Parathyroid adenoma (tissue), 2 donors: ENCODE data around the gene ZNF668.
"Not testable (repeated sequence)": the region's sequence is repeated elsewhere in the genome, so short reads cannot be mapped to it uniquely, and the experiment has no call there.

Source experiments
- H2AFZ ChIP-seq: fragments of 300-600 bp; sonication (generic); one replicate; pipeline ENCODE4 v1.7.0; 2017; ENCODE audit warnings: antibody characterized with exemption, mild to moderate bottlenecking
- H3K27ac ChIP-seq: fragments of 300-600 bp; sonication (generic); one replicate; pipeline ENCODE4 v1.7.0; 2017
- H3K27me3 ChIP-seq: fragments of 300-600 bp; sonication (generic); one replicate; pipeline ENCODE4 v1.7.0; 2017; ENCODE audit warnings: low read length; ENCODE audit not compliant: control insufficient read depth, insufficient read depth
- H3K36me3 ChIP-seq: fragments of 300-600 bp; sonication (generic); one replicate; pipeline ENCODE4 v1.7.0; 2017; ENCODE audit warnings: low read length; ENCODE audit not compliant: control insufficient read depth, insufficient read depth
- H3K4me1 ChIP-seq: fragments of 300-600 bp; sonication (generic); one replicate; pipeline ENCODE4 v1.7.0; 2017; ENCODE audit warnings: control low read depth
- H3K4me2 ChIP-seq: fragments of 300-600 bp; sonication (generic); one replicate; pipeline ENCODE4 v1.7.0; 2017; ENCODE audit warnings: low read length
- H3K4me3 ChIP-seq: fragments of 300-600 bp; sonication (generic); one replicate; pipeline ENCODE4 v1.7.0; 2017; ENCODE audit warnings: low read depth, low read length
- H3K79me2 ChIP-seq: fragments of 300-600 bp; sonication (generic); one replicate; pipeline ENCODE4 v1.7.0; 2017; ENCODE audit warnings: control low read depth
- H3K9ac ChIP-seq: fragments of 300-600 bp; sonication (generic); one replicate; pipeline ENCODE4 v1.7.0; 2017; ENCODE audit warnings: mild to moderate bottlenecking
- H3K9me3 ChIP-seq: fragments of 300-600 bp; sonication (generic); one replicate; pipeline ENCODE4 v1.7.0; 2017; ENCODE audit warnings: low read length; ENCODE audit not compliant: control insufficient read depth
- TF ChIP-seq, protein P1 (sequence below): fragments of 300-600 bp; sonication (generic); IDR thresholded peaks from one replicate; pipeline ENCODE4 v1.7.0; 2017; ENCODE audit warnings: antibody characterized with exemption, mild to moderate bottlenecking
- donor health status: primary hyperparathyroidism.

ZNF668 gene

DNA sequence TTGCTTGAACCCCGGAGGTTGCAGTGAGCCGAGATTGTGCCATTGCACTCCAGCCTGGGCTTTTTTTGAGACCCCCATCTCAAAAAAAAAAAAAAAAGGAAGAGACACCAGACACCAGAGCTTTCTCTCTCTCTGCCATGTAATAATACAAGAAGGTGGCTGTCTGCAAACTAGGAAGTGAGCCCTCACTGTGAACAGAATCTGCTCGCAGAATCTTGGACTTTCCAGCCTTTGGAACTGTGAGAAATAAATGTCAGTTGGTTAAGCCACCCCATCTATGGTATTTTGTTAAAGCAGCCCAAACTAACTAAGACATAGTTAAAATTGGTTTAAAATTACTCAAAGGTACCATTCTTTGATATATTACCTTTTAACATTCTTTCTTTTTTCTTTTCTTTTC, 53.5 kb downstream of the ZNF668 start:
- H3K79me2 ChIP-seq: no peaks in the 10 kb centered on the region
- no peak overlapping the region for H3K4me2 ChIP-seq
- no peak overlapping the region for H3K9ac ChIP-seq
- TF ChIP-seq, protein P1, sequence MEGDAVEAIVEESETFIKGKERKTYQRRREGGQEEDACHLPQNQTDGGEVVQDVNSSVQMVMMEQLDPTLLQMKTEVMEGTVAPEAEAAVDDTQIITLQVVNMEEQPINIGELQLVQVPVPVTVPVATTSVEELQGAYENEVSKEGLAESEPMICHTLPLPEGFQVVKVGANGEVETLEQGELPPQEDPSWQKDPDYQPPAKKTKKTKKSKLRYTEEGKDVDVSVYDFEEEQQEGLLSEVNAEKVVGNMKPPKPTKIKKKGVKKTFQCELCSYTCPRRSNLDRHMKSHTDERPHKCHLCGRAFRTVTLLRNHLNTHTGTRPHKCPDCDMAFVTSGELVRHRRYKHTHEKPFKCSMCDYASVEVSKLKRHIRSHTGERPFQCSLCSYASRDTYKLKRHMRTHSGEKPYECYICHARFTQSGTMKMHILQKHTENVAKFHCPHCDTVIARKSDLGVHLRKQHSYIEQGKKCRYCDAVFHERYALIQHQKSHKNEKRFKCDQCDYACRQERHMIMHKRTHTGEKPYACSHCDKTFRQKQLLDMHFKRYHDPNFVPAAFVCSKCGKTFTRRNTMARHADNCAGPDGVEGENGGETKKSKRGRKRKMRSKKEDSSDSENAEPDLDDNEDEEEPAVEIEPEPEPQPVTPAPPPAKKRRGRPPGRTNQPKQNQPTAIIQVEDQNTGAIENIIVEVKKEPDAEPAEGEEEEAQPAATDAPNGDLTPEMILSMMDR: no peak
- H3K9me3 ChIP-seq: no peaks in the 10 kb centered on the region
- H3K4me1 ChIP-seq: no peaks in the 10 kb centered on the region
- no peaks in the 10 kb centered on the region for H3K27me3 ChIP-seq
- H2AFZ ChIP-seq: no peak overlapping the region
- no peaks in the 10 kb centered on the region for H3K36me3 ChIP-seq
- H3K27ac ChIP-seq: no peak overlapping the region
- H3K4me3 ChIP-seq: no peak overlapping the region

DNA sequence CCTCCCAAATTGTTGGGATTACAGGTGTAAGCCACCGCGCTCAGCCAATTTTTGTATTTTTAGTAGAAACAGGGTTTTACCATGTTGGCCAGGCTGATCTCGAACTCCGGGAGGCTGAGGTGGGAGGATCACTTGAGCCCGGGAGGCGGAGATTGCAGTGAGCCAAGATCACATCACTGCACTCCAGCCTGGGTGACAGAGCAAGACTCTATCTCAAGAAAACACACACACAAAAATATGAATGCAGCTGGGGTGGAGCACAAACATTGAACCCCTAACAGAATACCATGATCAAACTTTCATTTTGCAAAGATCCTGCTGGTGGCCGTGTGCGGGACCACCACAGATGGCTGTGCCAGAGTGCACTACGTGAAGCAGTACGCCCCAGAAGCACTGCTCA, 56.3 kb downstream of the ZNF668 start:
- H3K27ac ChIP-seq, H3K4me2 ChIP-seq, H3K9me3 ChIP-seq, H3K36me3 ChIP-seq, H2AFZ ChIP-seq, H3K9ac ChIP-seq, H3K4me1 ChIP-seq, H3K4me3 ChIP-seq, H3K27me3 ChIP-seq, H3K79me2 ChIP-seq: not testable (repeated sequence)

DNA sequence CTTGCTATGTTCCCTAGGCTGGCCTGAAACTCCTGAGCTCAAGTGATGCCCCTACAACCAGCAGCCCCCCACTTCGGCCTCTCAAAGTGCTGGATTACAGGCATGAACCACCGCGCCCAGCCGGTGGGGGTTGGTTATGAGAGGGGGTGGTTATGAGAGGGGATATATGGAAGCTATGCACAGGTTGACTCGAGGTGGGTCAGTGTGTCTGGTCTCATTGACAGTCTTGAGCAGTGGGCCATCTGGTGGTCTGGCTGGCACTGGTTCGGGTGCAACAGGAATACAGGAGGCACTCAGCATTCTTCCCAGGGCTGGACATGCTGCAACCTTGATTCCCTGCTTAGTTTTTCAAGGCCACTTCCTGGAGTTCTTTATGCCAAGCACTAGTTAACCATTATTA, 58.0 kb downstream of the ZNF668 start:
- Histone ChIP-seq H3K4me2 (no peak overlapping the region), H3K9me3 (no peaks in the 10 kb centered on the region), H3K4me3 (no peak overlapping the region), H3K27me3 (no peaks in the 10 kb centered on the region), H3K27ac (no peak overlapping the region), H3K9ac (no peak overlapping the region), H2AFZ (no peak overlapping the region), H3K36me3 (no peaks in the 10 kb centered on the region), H3K79me2 (no peaks in the 10 kb centered on the region), H3K4me1 (no peaks in the 10 kb centered on the region)
- TF ChIP-seq, protein P1: no peak

DNA sequence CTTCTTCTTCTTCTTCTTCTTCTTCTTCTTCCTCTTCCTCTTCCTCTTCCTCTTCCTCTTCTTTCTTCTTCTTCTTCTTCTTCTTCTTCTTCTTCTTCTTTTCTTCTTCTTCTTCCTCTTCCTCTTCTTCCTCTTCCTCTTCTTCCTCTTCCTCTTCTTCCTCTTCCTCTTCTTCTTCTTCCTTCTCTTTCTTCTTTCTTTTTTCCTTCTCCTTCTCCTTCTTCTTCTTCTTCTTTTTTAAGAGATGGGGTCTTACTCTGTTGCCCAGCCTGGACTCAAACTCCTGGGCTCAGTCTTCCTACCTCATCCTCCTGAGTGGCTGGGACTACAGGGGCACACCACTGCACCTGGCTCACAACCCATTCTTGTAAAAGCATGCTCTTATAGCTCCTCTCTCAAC, 60.7 kb downstream of the ZNF668 start:
- not testable (repeated sequence) for H2AFZ ChIP-seq, H3K9ac ChIP-seq, H3K4me3 ChIP-seq, H3K79me2 ChIP-seq, H3K9me3 ChIP-seq, H3K36me3 ChIP-seq, H3K27me3 ChIP-seq, H3K27ac ChIP-seq, H3K4me2 ChIP-seq, H3K4me1 ChIP-seq

DNA sequence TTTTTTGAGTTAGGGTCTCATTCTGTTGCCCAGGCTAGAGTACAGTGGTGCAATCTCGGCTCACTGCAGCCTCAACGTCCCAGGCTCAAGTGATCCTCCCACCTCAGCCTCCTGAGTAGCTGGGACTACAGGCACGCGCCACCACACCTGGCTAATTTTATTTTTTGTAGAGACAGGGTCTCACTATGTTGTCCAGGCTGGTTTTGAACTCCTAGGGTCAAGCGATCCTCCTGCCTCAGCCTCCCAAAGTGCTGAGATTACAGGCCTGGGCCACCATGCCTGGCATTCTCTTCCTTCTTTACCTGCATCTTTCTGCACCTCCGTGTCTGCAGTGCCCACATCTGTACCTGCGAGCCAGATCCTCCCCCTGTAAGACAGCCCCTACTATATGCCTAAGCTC, 62.2 kb downstream of the ZNF668 start:
- H3K9ac ChIP-seq, H3K79me2 ChIP-seq, H3K27ac ChIP-seq, H2AFZ ChIP-seq, H3K4me3 ChIP-seq, H3K4me1 ChIP-seq, H3K4me2 ChIP-seq, H3K36me3 ChIP-seq, H3K9me3 ChIP-seq, H3K27me3 ChIP-seq: not testable (repeated sequence)
